Measurements from ENCODE around the gene ZBTB7B.

Gene ZBTB7B

GRCh38 chr1:155044812-155045657, 42.4 kb downstream of the ZBTB7B start:
- H3K4me3 ChIP-seq (ENCODE audit: low read depth, low read length, poor library complexity, severe bottlenecking): no peak overlapping the region
- no peaks in the 10 kb centered on the region for H3F3A ChIP-seq (ENCODE audit: insufficient read depth, low read length)
- no peak for TF ChIP-seq EZH2 (IDR thresholded peaks at IDR 0.05; ENCODE audit: borderline replicate concordance, low read length)
- TF ChIP-seq CTCF (IDR thresholded peaks at IDR 0.05; ENCODE audit: low read length): peak; percentile 83
- H3K9me3 ChIP-seq (ENCODE audit: low read length): no peaks in the 10 kb centered on the region
- no peak overlapping the region for H2AFZ ChIP-seq (ENCODE audit: low read length)
- H3K79me2 ChIP-seq (ENCODE audit: insufficient read depth, low read length): no peaks in the 10 kb centered on the region
- no peaks in the 10 kb centered on the region for H3K4me1 ChIP-seq (ENCODE audit: insufficient read depth, low read length, severe bottlenecking)
- H3K27ac ChIP-seq (ENCODE audit: low read depth, low read length, poor library complexity, severe bottlenecking): no peak overlapping the region
- H3K36me3 ChIP-seq (ENCODE audit: insufficient read depth, low read length): no peaks in the 10 kb centered on the region
- no peak overlapping the region for H3K9ac ChIP-seq (ENCODE audit: low read length)
- no peaks in the 10 kb centered on the region for H4K20me1 ChIP-seq (ENCODE audit: insufficient read depth, low read length)
- H3K4me2 ChIP-seq (ENCODE audit: low read length): no peak overlapping the region
- no peaks in the 10 kb centered on the region for H3K9me2 ChIP-seq (ENCODE audit: low read depth, low read length)
- peaks cover 7% of the 10 kb centered on the region for H3K27me3 ChIP-seq (ENCODE audit: insufficient read depth, low read length)

- H3K9me2 ChIP-seq (ENCODE audit: low read depth, low read length): no peaks in the 10 kb centered on the region
- H4K20me1 ChIP-seq (ENCODE audit: insufficient read depth, low read length): no peaks in the 10 kb centered on the region
- no peak overlapping the region for H2AFZ ChIP-seq (ENCODE audit: low read length)
Measured at GRCh38 chr1:155048449-155049334, 46.1 kb downstream of the ZBTB7B start.

More at GRCh38 chr1:155048449-155049334, 46.1 kb downstream of the ZBTB7B start:
- Histone ChIP-seq H3K4me3 (ENCODE audit: low read depth, low read length, poor library complexity, severe bottlenecking) (no peak overlapping the region), H3F3A (ENCODE audit: insufficient read depth, low read length) (no peaks in the 10 kb centered on the region), H3K9me3 (ENCODE audit: low read length) (no peaks in the 10 kb centered on the region), H3K4me1 (ENCODE audit: insufficient read depth, low read length, severe bottlenecking) (peaks cover 24% of the 10 kb centered on the region), H3K27me3 (ENCODE audit: insufficient read depth, low read length) (no peaks in the 10 kb centered on the region; the same call in none of the 2 replicates), H3K79me2 (ENCODE audit: insufficient read depth, low read length) (no peaks in the 10 kb centered on the region), H3K4me2 (ENCODE audit: low read length) (no peak overlapping the region), H3K9ac (ENCODE audit: low read length) (no peak overlapping the region), H3K36me3 (ENCODE audit: insufficient read depth, low read length) (no peaks in the 10 kb centered on the region), H3K27ac (ENCODE audit: low read depth, low read length, poor library complexity, severe bottlenecking) (no peak overlapping the region)
- TF ChIP-seq EZH2 (IDR thresholded peaks at IDR 0.05; ENCODE audit: borderline replicate concordance, low read length) (no peak), CTCF (IDR thresholded peaks at IDR 0.05; ENCODE audit: low read length) (no peak)
